HFF-Myc (cell line): ENCODE results near the gene CST7.

Experiments used
- DNase-seq: peaks from one replicate; pipeline ENCODE4 v3.0.0-alpha.2; 2011; ENCODE audit warnings: low read depth; ENCODE audit errors: extremely low read depth
- H3K4me3 ChIP-seq: replicated peaks from 2 replicates; pipeline ENCODE4 v1.5.1; 2011; ENCODE audit warnings: low read depth, mild to moderate bottlenecking, control low read depth, low read length
- CTCF ChIP-seq: IDR thresholded peaks from 2 replicates; pipeline ENCODE4 v1.5.1; 2012; ENCODE audit warnings: mild to moderate bottlenecking, low read depth, low read length, control low read depth; ENCODE audit errors: missing control alignments

The CST7 gene

DNA sequence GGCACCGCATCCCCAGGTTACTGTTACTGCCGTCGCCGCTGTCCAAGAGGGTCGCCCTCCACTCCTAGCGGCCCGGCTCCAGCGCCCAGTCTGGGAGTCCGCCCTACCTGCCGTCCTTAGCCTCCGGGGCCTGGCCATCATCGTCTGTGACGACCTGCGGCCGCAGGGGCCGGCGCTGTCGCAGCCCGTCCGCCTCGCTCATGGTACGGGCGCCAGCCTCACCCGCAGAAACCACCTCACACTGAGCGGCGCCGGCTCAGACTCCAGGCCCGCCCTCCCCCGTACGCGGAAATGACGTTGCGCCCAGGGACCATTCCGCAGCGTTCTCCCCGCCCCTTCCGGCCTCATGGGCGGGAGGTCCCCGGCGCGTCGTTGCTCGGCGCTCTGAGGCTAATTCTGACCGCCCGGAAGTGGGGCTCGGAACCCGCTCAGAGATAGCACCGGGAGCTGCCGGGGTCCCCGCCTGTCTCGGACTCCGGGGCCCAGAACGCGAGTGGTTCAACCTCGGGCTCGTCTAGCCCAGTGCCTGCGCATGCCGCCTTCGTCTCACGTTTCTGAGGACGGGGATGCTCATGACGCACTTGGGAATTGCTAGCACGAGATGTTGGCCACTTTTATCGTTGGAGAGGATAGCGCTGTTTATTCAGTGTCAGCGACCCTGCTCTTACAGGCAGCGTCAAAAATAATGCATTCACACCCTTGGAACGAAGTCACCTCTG is 43.6 kb downstream of the CST7 start, which contains the start of gene APMAP:
Gene APMAP (minus strand): TSS at position 265 of the 719 bp plus-strand sequence. CDS start 63 bp downstream, at position 202.
- peak; percentile 66 for DNase-seq
- H3K4me3 ChIP-seq = peak within 1 kb of the TSS; percentile 86
- TF ChIP-seq CTCF = no peak

DNA sequence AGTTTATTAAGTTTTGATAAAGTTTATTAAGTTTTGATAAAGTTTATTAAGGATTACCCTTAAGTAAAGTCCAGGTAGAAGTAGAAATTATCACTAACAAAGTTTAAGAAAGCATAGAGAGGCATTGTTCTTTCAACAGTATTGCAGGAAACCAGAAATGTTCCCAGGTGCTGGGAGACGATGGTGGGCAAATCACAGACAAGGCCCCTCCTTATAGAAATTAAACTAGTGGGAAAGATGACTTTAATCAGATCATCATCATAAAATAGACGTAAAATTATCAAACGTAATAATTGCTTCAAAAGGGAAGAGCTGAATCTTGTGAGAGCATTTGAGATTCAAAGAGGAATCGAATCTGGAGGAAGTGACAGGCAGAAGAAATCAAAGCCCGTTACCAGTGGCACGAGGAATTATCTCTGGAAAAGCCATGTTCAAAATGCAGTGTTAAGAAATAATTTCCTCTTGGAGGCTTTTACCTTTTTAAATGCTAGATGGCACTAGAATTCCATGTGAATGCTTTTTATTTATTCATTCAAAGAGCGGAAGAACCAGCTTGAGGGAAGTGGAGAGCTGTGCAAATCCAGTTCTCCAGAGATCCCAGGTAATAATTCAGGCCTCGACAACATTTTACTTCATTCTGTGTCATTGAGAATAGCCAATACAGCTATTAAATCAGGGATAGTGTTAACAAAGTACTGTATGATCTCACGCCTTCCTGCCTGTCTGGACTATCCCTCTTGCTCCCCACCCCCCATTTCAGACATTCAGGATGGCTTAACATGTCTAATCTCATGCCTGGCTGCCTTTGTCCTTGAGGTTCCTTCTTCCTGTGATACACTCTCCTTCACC is 44.5 kb downstream of the CST7 start:
- peak overlapping the region; percentile 86 for H3K4me3 ChIP-seq
- peak; percentile 18 for TF ChIP-seq CTCF
- no peak for DNase-seq

- H3K4me3 ChIP-seq = no peak overlapping the region
- TF ChIP-seq CTCF = no peak
- no peak for DNase-seq
Observed at GRCh38 chr20:24994186-24994465, 45.1 kb downstream of the CST7 start.

DNA sequence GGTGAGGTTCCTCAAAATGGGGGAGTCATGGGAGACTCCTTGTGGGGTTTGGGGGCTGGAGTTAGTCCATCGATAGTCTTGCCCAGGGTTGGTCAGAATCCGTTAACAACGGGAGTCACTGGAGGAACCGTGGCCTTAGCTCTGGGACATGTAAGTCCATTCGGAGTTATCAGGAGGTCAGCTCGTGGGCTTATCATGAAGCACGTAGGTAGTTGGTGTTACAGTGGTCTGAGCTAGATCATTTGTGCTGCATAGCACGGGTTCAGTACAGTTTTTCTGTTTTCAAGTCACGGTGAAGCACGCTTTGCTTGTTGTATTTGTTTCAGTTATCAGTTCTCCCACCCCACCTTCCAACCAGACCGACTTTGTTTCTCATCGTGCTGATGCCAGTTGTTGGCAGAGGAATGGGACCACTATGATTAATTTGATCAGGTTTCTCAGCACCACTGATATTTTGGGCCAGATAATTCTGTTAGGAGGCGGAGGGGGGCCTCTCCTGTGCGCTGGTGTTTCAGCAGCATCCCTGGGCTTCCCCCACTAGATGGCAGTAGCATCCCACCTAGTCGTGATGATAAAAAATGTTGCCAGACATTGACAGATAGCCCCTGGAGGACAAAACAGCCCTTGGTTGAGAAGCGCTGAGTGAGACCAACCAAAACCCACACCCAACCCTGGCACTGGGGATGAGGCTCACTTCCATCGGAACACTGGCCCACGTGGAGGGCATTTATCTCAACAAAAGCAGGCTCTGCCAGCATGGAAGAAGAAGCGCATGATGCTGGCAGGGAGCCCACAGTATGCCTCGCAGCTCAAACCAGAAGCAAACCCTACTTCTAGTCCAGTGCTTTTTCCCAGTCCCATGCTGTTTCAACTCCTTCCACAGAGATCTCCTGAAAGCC is 45.6 kb downstream of the CST7 start:
- no peak overlapping the region for H3K4me3 ChIP-seq
- peak; percentile 95 for TF ChIP-seq CTCF
- peak; percentile 42 for DNase-seq

GRCh38 chr20:24995741-24996448 is 46.8 kb downstream of the CST7 start:
- H3K4me3 ChIP-seq = no peak overlapping the region
- DNase-seq = no peak
- no peak for TF ChIP-seq CTCF
